K562 (cell line): ENCODE measurements around the gene PRDX2. TPM values are rescaled to one million over a fixed set of nuclear protein-coding genes. Genes with fewer than 3 reads are reported as not detected.

Experiments
- ATAC-seq: fragments of 200-7000 bp; cut with Tn5 transposase; 3 replicates; pipeline ENCODE4 v1.9.1; 2020; ENCODE audit warnings: moderate library complexity
- BruUV-seq: library from RNA; stranded (reverse); fragments of 400-500 nt; replicated peaks from 2 replicates; lab custom pipeline; 2021; lab: Mats Ljungman, UMichigan
- CTCF ChIA-PET: fragments of 300-600 bp; formaldehyde crosslinking; extraction: SDS; loops from one replicate; lab custom pipeline; 2021; ENCODE audit warnings: low intra/inter-chr PET ratio; lab: Yijun Ruan, JAX
- POLR2A ChIA-PET: fragments of 300-600, 350-650 bp; sonication (Branson Sonifier 250); formaldehyde crosslinking; extraction: SDS; loops from one replicate; lab custom pipeline; 2021; ENCODE audit warnings: antibody characterized with exemption, inconsistent platforms; lab: Yijun Ruan, JAX
- DNase-seq, 4 experiments: peaks; one replicate each; pipeline versions ENCODE4 v3.0.0 to v3.0.0-alpha.2; 2011 to 2018; ENCODE audit warnings: low spot score in 3 of 4, mixed read lengths in 3 of 4; ENCODE audit errors: extremely low read depth in 1 of 4
- FAIRE-seq: peaks from 2 replicates; lab custom pipeline; 2011; peaks lifted over from hg19 to GRCh38; lab: Jason Lieb, UNC
- H2AFZ ChIP-seq: 2 replicates; pipeline ENCODE4 v1.6.0; 2011; ENCODE audit warnings: low read depth, low read length, control low read depth, inconsistent platforms
- H3K27ac ChIP-seq: fragments of 200-600 bp; 3 replicates; pipeline ENCODE4 v1.8.0; 2011; ENCODE audit warnings: low read depth, mild to moderate bottlenecking, control low read depth, inconsistent platforms, low read length, moderate library complexity, mixed read lengths; ENCODE audit errors: extremely low read depth
- H3K27me3 ChIP-seq, 2 experiments: fragments of 300-600 bp in 1 of 2; 2 replicates in 1 of 2; 3 replicates in 1 of 2; pipeline versions ENCODE4 v1.6.0 to v1.8.0; 2011; ENCODE audit warnings: inconsistent platforms in 2 of 2, low read length in 2 of 2, mild to moderate bottlenecking in 1 of 2, mixed read lengths in 1 of 2, moderate library complexity in 1 of 2; ENCODE audit not compliant: control insufficient read depth in 2 of 2, insufficient read depth in 2 of 2
- H3K36me3 ChIP-seq: fragments of 300-600 bp; 3 replicates; pipeline ENCODE4 v1.8.0; 2011; ENCODE audit warnings: mild to moderate bottlenecking, low read length, inconsistent platforms; ENCODE audit not compliant: control insufficient read depth, insufficient read depth
- H3K4me1 ChIP-seq, 2 experiments: fragments of 200-600 bp in 1 of 2; replicated peaks in 1 of 2; 2 replicates in 1 of 2; 3 replicates in 1 of 2; pipeline versions ENCODE4 v1.5.1 to v1.8.0; 2011; ENCODE audit warnings: inconsistent platforms in 2 of 2, low read length in 2 of 2, mild to moderate bottlenecking in 1 of 2, mixed read lengths in 1 of 2, moderate library complexity in 1 of 2; ENCODE audit not compliant: control insufficient read depth in 2 of 2, insufficient read depth in 2 of 2
- H3K4me2 ChIP-seq: 2 replicates; pipeline ENCODE4 v1.6.1; 2011; ENCODE audit warnings: low read length, control low read depth, inconsistent platforms, mixed read lengths; ENCODE audit not compliant: insufficient read depth
- H3K4me3 ChIP-seq: fragments of 200-600 bp; sonication (generic), shearing (Covaris generic); 2 replicates; pipeline ENCODE4 v1.5.1; 2016; ENCODE audit warnings: control low read depth, inconsistent platforms
- H3K79me2 ChIP-seq: fragments of 200-600 bp; 3 replicates; pipeline ENCODE4 v1.8.0; 2011; ENCODE audit warnings: low read length, inconsistent platforms; ENCODE audit not compliant: control insufficient read depth, insufficient read depth
- H3K9ac ChIP-seq, 2 experiments: 2 replicates each; pipeline versions ENCODE4 v1.6.0 to v1.6.1; 2011; ENCODE audit warnings: low read depth in 2 of 2, low read length in 2 of 2, control low read depth in 1 of 2, inconsistent platforms in 1 of 2, mild to moderate bottlenecking in 1 of 2, mixed read lengths in 1 of 2; ENCODE audit not compliant: insufficient read depth in 1 of 2
- H3K9me1 ChIP-seq: one replicate; pipeline ENCODE4 v1.6.0; 2011; ENCODE audit warnings: inconsistent platforms, mild to moderate bottlenecking, low read length, moderate library complexity; ENCODE audit not compliant: control insufficient read depth, insufficient read depth
- H3K9me3 ChIP-seq: replicated peaks from 2 replicates; pipeline ENCODE4 v1.5.1; 2011; ENCODE audit warnings: low read depth, low read length, inconsistent platforms; ENCODE audit not compliant: control insufficient read depth, insufficient read depth
- H4K20me1 ChIP-seq: replicated peaks from 2 replicates; pipeline ENCODE4 v1.6.1; 2011; ENCODE audit warnings: low read length, inconsistent platforms, mixed read lengths; ENCODE audit not compliant: control insufficient read depth, insufficient read depth
- ATF1 ChIP-seq, 2 experiments: fragments of 450-650 bp in 1 of 2; IDR thresholded peaks; 2 replicates each; pipeline ENCODE4 v1.6.1; 2016; ENCODE audit warnings: missing compliant biosample characterization in 1 of 2, missing genetic modification characterization in 1 of 2
- HCFC1 ChIP-seq: IDR thresholded peaks from 2 replicates; pipeline ENCODE4 v1.6.1; 2012; ENCODE audit warnings: low read depth, low read length, improper control_type of control experiment
- KDM1A ChIP-seq, 2 experiments: fragments of 450-650 bp; IDR thresholded peaks; 2 replicates each; pipeline ENCODE4 v1.6.1; 2016; ENCODE audit warnings: mild to moderate bottlenecking in 2 of 2
- MAZ ChIP-seq, 2 experiments: fragments of 450-650 bp in 1 of 2; sonication (generic) in 1 of 2; formaldehyde crosslinking; IDR thresholded peaks in 1 of 2; conservative IDR thresholded peaks in 1 of 2; 2 replicates each; pipeline versions ENCODE4 v1.4.0 to v1.5.0; 2020; ENCODE audit warnings: mild to moderate bottlenecking in 1 of 2, missing genetic modification reagents in 1 of 2
- NCOA2 ChIP-seq, 2 experiments: fragments of 450-650 bp; IDR thresholded peaks; 2 replicates each; pipeline ENCODE4 v1.6.1; 2018; ENCODE audit warnings: mild to moderate bottlenecking in 2 of 2, moderate library complexity in 1 of 2; ENCODE audit not compliant: partially characterized antibody in 2 of 2
- NCOR1 ChIP-seq: fragments of 450-650 bp; IDR thresholded peaks from 2 replicates; pipeline ENCODE4 v1.6.1; 2016; ENCODE audit warnings: mild to moderate bottlenecking, moderate library complexity
- NFRKB ChIP-seq: fragments of 450-650 bp; IDR thresholded peaks from 2 replicates; pipeline ENCODE4 v1.6.1; 2016; ENCODE audit warnings: low read depth
- RFX5 ChIP-seq: IDR thresholded peaks from 2 replicates; pipeline ENCODE4 v1.6.1; 2011; ENCODE audit warnings: low read depth, mild to moderate bottlenecking, improper control_type of control experiment, low read length
- THRAP3 ChIP-seq: fragments of 450-650 bp; IDR thresholded peaks from 2 replicates; pipeline ENCODE4 v1.6.1; 2016; ENCODE audit warnings: mild to moderate bottlenecking, inconsistent platforms, borderline replicate concordance
- ZNF175 ChIP-seq: fragments of 200-800 bp; sonication (Bioruptor generic); IDR thresholded peaks from 2 replicates; pipeline ENCODE4 v1.6.1; 2016; ENCODE audit warnings: low read depth, mild to moderate bottlenecking, missing genetic modification characterization, missing compliant biosample characterization
- WGBS: fragments of 100-300 bp; shearing (Covaris generic); methylation state at CpG from one replicate; pipeline ENCODE4 v1.1.6; 2016; ENCODE audit warnings: low coverage, mixed read lengths; ENCODE audit not compliant: insufficient coverage; ENCODE audit errors: missing lambda C conversion rate; 5-methylcytosine and 5-hydroxymethylcytosine counted together
- in situ Hi-C: fragments of 300-500 bp; cut with MboI; formaldehyde crosslinking; loops from 4 replicates; pipeline ENCODE4 v1.15.0; 2018; ENCODE audit warnings: inconsistent platforms, mixed read lengths
- intact Hi-C: fragments of 100-400 bp; cut with micrococcal nuclease; formaldehyde crosslinking; loops from 2 replicates; pipeline ENCODE4 v1.14.2; 2022
- polyA plus RNA-seq, 8 experiments: library from polyadenylated mRNA; depleted of rRNA in 4 of 8; stranded (reverse) in 5 of 8; unstranded in 3 of 8; fragments of >200 nt; fragmentation: Nextera tagmentation in 2 of 8; fragmentation: Illumina TruSeq in 1 of 8; extraction: Ambion mirVana in 2 of 8; extraction: Trizol in 1 of 8; gene quantifications; 2 replicates each; pipeline versions ENCODE4 v1.2.1 to v1.2.3, GENCODE V29; 2011 to 2014; ENCODE audit warnings: inconsistent platforms in 1 of 8, missing spikeins in 1 of 8
- total RNA-seq, 7 experiments: library from RNA; depleted of rRNA in 6 of 7; stranded (reverse); fragments of >200 nt in 6 of 7; fragmentation: Illumina TruSeq in 2 of 7; extraction: Trizol in 2 of 7; gene quantifications; 2 replicates each; pipeline versions ENCODE4 v1.2.1 to v1.2.3, GENCODE V29; 2011 to 2021; ENCODE audit warnings: low replicate concordance in 1 of 7
- TF ChIP-seq, protein P1 (sequence below): sonication (generic); formaldehyde crosslinking; IDR thresholded peaks from 2 replicates; pipeline ENCODE4 v1.9.0; 2022; ENCODE audit warnings: mild to moderate bottlenecking, missing genetic modification reagents
- TF ChIP-seq, protein P2 (sequence below): fragments of 250-450 bp; sonication (Bioruptor Pico); IDR thresholded peaks from 2 replicates; pipeline ENCODE4 v1.5.0; 2022; ENCODE audit warnings: mild to moderate bottlenecking
- TF ChIP-seq, protein P3 (sequence below): sonication (generic); formaldehyde crosslinking; IDR thresholded peaks from 2 replicates; pipeline ENCODE4 v1.8.0; 2022; ENCODE audit warnings: missing genetic modification reagents, mild to moderate bottlenecking, moderate library complexity, borderline replicate concordance
- TF ChIP-seq, protein P4 (sequence below): fragments of 250-450 bp; sonication (Bioruptor Pico); IDR thresholded peaks from 2 replicates; pipeline ENCODE4 v1.9.0; 2021; ENCODE audit warnings: mild to moderate bottlenecking, inconsistent platforms
- TF ChIP-seq, protein P5 (sequence below): fragments of 250-450 bp; sonication (Bioruptor Pico); IDR thresholded peaks from 2 replicates; pipeline ENCODE4 v1.4.0; 2020; ENCODE audit warnings: borderline replicate concordance

The PRDX2 gene
- total and polyA plus RNA-seq, 9 of the 15 experiments (the other 6 are each of a cell fraction or from before 2014, with no cell fraction given), result 206 to 1,183 (median 415) TPM

DNA sequence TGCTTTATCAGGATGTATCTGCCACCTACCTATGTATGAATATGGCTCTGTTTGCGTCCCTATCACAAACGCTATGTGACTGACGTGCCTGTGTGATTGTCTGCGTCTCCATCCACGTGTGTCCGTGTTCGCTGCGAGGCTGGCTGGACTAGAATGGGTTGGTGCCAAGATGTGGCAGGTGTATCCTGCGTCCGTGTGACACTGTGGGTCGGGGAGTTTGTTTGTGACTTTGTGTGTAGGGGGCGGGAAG, 19.5 kb downstream of the PRDX2 start:
- Histone ChIP-seq H3K4me1 (peaks cover 63 to 80% of the 10 kb centered on the region in 2 experiments), H2AFZ (peak overlapping the region; percentile 93), H3K4me2 (peak overlapping the region; percentile 78), H3K27me3 (no peaks in the 10 kb centered on the region), H3K4me3 (peak overlapping the region; percentile 43), H4K20me1 (no peaks in the 10 kb centered on the region), H3K9me3 (no peaks in the 10 kb centered on the region), H3K27ac (peak overlapping the region; percentile 97), H3K9ac (peak overlapping the region; percentile 72 to 91), H3K79me2 (no peaks in the 10 kb centered on the region), H3K36me3 (no peaks in the 10 kb centered on the region), H3K9me1 (no peaks in the 10 kb centered on the region)
- intact Hi-C loops (no loop called here), in situ Hi-C loops (no loop called here)
- POLR2A ChIA-PET, result interaction anchor here (1.0 to 2.2 kb wide), 3 partner anchors 10 to 99 kb away, joined by 3 to 39 read pairs (median 4); partner anchors contain the start of genes DNASE2 and JUNB
- FAIRE-seq (peak; percentile 32), DNase-seq (no peak), ATAC-seq (no peak)
- BruUV-seq, result no TSS peak
- CTCF ChIA-PET, result interaction anchor here (0.7 kb wide), 1 partner anchor 184 kb away, joined by 3 read pairs; no protein-coding TSS in a partner anchor
- 10% methylated on average over 12 of the region's 12 CpGs for WGBS
- TF ChIP-seq RFX5 (no peak), NCOR1 (no peak), ATF1 (CRISPR knock-in tag; IDR thresholded peaks at IDR 0.05) (no peak), ATF1 (tag; IDR thresholded peaks at IDR 0.05) (no peak), ZNF175 (CRISPR knock-in tag) (0 out of 2 replicates have a peak, but pooled peaks have one; percentile 12), NFRKB (0 out of 2 replicates have a peak, but pooled peaks have one; percentile 26), HCFC1 (no peak), MAZ (CRISPR knock-in tag; conservative IDR thresholded peaks at IDR 0.05 in 1 of 2, IDR thresholded peaks at IDR 0.05 in 1 of 2) (no peak), NCOA2 (IDR thresholded peaks at IDR 0.05; ENCODE audit: partially characterized antibody in 2 of 2) (no peak), THRAP3 (no peak), KDM1A (IDR thresholded peaks at IDR 0.05) (peak in 1 of 2 experiments; percentile 58; a peak in 2 of 4 replicates)
- TF ChIP-seq, protein P1, sequence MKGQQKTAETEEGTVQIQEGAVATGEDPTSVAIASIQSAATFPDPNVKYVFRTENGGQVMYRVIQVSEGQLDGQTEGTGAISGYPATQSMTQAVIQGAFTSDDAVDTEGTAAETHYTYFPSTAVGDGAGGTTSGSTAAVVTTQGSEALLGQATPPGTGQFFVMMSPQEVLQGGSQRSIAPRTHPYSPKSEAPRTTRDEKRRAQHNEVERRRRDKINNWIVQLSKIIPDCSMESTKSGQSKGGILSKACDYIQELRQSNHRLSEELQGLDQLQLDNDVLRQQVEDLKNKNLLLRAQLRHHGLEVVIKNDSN (CRISPR knock-in tag), result no peak
- TF ChIP-seq, protein P2, sequence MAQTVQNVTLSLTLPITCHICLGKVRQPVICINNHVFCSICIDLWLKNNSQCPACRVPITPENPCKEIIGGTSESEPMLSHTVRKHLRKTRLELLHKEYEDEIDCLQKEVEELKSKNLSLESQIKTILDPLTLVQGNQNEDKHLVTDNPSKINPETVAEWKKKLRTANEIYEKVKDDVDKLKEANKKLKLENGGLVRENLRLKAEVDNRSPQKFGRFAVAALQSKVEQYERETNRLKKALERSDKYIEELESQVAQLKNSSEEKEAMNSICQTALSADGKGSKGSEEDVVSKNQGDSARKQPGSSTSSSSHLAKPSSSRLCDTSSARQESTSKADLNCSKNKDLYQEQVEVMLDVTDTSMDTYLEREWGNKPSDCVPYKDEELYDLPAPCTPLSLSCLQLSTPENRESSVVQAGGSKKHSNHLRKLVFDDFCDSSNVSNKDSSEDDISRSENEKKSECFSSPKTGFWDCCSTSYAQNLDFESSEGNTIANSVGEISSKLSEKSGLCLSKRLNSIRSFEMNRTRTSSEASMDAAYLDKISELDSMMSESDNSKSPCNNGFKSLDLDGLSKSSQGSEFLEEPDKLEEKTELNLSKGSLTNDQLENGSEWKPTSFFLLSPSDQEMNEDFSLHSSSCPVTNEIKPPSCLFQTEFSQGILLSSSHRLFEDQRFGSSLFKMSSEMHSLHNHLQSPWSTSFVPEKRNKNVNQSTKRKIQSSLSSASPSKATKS (CRISPR knock-in tag), result no peak
- TF ChIP-seq, protein P3, sequence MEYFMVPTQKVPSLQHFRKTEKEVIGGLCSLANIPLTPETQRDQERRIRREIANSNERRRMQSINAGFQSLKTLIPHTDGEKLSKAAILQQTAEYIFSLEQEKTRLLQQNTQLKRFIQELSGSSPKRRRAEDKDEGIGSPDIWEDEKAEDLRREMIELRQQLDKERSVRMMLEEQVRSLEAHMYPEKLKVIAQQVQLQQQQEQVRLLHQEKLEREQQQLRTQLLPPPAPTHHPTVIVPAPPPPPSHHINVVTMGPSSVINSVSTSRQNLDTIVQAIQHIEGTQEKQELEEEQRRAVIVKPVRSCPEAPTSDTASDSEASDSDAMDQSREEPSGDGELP (CRISPR knock-in tag), result no peak
- TF ChIP-seq, protein P4, sequence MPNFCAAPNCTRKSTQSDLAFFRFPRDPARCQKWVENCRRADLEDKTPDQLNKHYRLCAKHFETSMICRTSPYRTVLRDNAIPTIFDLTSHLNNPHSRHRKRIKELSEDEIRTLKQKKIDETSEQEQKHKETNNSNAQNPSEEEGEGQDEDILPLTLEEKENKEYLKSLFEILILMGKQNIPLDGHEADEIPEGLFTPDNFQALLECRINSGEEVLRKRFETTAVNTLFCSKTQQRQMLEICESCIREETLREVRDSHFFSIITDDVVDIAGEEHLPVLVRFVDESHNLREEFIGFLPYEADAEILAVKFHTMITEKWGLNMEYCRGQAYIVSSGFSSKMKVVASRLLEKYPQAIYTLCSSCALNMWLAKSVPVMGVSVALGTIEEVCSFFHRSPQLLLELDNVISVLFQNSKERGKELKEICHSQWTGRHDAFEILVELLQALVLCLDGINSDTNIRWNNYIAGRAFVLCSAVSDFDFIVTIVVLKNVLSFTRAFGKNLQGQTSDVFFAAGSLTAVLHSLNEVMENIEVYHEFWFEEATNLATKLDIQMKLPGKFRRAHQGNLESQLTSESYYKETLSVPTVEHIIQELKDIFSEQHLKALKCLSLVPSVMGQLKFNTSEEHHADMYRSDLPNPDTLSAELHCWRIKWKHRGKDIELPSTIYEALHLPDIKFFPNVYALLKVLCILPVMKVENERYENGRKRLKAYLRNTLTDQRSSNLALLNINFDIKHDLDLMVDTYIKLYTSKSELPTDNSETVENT, result no peak
- TF ChIP-seq, protein P5, sequence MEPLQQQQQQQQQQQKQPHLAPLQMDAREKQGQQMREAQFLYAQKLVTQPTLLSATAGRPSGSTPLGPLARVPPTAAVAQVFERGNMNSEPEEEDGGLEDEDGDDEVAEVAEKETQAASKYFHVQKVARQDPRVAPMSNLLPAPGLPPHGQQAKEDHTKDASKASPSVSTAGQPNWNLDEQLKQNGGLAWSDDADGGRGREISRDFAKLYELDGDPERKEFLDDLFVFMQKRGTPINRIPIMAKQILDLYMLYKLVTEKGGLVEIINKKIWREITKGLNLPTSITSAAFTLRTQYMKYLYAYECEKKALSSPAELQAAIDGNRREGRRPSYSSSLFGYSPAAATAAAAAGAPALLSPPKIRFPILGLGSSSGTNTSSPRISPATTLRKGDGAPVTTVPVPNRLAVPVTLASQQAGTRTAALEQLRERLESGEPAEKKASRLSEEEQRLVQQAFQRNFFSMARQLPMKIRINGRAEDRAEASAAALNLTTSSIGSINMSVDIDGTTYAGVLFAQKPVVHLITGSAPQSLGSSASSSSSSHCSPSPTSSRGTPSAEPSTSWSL (CRISPR knock-in tag), result no peak
